Stromal cell of bone marrow (primary cell): ENCODE measurements around the gene KLHL29.

Experiments
- DNase-seq: peaks from one replicate; pipeline ENCODE4 v3.0.0-alpha.2; 2012; ENCODE audit warnings: low read depth

KLHL29 gene

DNA sequence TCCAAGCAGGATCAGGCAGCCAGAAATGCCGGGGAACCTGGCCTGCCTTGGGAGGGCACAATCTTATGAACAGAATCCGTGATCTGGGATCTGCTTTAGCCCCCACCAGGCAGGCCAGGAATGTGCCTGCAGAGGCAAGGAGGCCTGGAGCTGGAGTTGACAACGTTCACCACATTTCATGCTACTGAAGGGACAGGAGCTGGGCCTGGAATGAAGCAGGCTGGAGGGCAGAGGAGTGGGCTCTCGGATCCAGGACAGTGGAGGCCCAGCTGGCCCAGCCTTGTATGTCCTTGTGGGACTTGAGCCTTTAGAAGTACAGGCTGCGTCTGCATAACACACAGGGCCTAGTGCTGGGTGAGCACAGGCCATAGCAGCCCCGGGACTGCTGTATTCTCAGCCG, 91.8 kb downstream of the KLHL29 start:
- no peak for DNase-seq

DNA sequence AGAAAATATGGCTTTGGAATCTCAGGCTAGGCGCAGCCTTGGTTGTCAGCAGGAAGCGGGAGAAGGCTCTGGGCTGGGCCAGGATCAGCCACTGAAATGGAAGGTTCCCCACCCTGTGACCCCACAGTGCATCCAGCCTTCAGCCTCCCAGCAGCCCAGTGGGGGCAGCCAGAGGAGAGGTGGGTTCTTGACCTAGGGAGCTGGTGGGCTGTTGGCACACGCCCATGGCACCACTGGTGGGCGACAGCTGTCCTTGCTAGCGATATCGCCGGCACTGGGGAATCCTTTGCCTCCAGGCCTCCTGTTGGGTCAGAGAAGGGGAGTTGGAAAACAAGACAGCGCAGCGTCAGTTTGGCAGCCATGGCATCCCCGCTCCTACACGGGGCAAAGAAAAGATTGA, 92.4 kb downstream of the KLHL29 start:
- no peak for DNase-seq

GRCh38 chr2:23478087-23478932, 93.3 kb downstream of the KLHL29 start:
- no peak for DNase-seq

DNA sequence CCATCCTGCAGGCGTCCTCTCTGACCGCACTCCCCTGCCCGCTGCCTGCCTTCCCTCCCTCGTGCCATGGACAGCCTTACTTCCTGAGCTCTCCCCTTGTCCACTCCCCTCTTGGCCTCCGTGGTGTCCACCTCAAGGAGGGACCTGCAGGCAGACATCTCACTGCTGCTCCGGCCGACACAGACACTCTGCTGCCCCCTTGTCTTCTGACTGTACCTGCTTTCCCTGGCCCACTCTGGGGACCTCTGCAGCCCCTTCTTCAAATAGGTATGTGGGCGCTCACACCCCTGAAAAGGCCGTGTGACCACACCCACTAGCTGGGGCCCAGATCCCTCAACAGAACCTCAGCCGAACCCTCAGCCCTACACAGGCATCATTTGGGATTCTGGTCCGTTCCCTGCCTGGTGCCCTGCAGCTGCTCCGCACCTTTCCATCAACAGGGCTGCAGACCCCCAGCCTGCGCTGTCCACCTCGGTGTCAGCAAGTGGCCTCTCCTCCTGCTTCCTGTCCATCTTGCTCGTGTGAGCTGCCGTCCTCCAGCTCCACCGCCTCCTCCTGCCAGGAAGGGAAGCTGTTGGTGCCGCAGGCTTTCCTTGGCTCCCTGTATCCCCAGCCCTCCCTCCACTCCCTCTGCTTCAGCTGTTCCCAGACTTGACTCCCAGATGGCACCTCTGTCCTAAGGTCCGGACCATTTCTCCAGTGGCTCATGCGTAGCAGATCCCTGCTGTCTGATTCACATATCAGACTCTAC, 94.1 kb downstream of the KLHL29 start:
- no peak for DNase-seq

DNA sequence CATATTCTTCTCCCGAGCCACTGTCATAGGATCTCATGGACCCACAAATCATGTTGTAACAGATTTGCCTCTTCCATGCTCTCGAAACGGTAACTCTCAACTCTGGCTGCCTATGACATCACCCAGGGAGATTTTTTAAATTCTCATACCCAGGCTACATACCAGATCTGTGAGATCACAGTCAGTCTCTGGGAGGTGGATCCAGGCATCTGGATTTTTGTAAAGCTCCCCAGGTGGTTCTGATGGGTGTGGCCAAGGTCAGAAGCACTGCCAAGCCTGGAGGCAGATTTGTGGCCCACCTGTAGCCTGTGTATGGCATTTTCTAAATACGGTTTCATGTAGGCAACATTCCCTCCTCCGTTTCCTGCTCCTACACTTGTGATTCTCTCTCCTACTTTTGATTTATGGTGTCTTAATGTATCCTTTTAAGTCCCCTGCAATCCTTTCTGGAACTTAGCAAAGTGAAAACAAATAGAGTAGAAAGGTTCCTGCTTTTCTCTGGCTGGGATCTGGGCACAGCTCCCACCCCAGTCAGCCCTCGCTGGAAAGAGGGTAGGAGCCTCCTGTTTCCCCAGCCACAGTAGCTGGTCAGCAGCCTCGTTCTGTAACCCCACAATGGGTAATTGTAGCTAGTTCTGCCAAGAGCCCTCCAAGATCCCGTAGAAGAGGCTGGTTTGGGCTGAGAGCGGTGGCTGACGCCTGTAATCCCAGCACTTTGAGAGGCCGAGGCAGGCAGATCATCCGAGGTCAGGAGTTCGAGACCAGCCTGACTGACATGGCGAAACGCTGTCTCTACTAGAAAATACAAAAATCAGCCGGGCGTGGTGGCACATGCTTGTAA, 96.2 kb downstream of the KLHL29 start:
- DNase-seq, result no peak

GRCh38 chr2:23482188-23482587, 97.2 kb downstream of the KLHL29 start:
- DNase-seq, result no peak

DNA sequence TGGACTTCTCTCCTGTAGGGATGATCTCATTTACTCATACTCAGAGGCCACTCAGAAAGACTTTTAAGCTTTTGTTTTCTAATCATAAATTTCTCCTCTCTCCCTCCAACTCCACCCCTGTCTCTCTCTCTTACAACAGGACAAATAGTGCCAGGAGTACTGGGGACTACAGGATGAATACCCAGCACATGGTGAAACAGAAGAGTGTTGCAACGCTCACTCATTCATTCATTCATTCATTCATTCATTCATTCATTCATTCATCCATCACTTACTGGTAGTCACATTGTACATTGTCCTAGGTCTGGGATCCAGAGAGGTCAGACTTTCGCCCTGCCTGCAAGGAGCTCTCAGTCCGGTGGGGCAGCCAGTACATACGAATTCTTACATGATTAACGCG, 97.6 kb downstream of the KLHL29 start:
- no peak for DNase-seq

DNA sequence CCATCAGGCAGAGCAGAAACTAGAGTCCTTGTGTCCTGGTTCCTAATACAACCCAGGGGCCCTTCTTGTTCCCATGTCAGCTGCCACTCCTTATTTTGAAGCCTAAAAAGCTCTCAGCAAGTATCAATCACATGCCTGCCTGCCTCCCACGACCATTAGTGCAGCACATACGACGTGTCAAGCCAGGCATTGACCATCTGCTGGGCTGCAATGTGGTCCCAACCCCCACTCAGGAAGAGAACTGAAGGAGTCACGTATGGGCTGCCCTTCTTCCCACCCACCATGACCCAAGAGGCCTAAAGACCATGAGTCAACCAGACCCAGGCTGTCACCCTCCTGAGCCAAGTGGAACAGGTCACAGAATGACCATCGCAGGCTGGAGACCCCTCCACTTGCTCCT, 98.8 kb downstream of the KLHL29 start:
- DNase-seq, result no peak

DNA sequence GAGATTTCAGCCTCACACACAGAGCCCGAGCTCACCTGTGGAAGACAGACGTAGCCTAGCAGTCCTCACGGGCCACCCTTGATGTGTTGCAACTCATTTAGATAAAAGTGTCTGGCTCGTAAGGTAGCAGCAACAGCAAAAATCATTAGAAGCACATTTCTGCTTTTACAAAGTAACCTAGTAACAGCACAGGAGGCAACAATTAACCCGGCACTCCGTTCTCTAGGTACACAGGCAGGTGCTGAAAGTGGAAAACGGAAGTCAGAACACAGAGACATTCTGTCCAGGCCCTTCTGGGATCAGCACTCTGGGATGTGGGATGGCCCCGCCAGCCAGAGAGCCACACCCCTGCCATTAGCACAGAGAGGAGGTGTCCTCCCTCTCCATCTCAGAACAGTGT, 99.3 kb downstream of the KLHL29 start:
- no peak for DNase-seq

GRCh38 chr2:23484767-23485166, 99.8 kb downstream of the KLHL29 start:
- no peak for DNase-seq

DNA sequence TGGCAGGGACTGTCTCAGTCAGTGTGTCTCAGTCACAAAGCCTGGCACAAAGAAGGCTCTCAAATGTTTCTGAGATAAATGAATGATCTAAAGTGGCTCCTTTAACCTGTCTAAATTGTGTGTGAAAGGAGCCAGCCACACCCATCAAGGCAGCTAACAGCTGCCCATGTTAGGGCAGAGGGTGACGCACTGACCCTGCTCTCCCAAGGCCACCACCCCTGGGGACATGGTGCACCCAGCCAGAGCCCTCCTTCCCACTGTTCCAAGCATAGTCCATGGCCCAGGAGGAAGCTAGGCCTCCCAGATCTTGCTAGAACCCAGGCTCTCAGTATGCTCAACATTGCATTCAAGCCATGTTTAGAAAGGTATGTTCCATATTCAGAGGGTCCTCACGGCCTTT, 100.3 kb downstream of the KLHL29 start:
- DNase-seq, result no peak

DNA sequence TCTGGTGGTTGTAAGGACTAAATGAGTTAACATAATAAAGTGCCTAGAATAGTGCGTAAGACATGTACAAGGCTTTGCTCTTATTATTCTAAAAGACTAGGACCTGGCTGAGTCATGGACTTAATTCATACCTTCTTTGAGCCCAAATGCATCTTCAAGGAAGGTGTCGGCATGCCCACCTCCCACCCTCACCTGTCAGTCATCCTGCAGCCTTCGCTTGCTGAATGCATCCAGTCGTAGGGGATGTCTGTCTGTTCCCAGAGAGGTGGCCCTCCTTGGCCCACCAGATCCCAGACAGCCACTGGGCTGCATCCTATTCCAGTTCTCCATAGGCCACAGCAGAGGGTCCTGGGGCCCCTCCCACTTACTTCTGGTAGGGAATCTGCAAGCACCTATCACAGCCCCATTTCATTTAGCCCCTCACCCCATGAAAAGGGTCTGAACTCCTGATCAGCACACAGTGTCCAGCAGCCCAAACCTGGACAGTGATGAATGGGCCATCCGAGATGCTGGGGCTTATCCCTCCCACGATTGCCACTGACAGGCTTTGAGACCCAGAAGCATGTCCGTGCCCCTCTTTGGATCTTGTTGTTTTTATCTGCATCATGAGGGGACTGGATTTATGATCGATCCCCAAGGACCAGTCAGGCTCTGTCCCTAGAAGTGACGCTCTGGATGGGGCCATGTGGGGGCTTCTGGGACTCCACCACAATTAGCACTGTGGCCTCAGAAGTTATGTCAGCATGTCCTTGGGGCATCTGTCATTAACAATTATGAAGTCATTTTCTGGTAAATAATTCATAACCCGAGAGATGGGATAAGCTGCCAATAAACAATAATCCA, 101.1 kb downstream of the KLHL29 start:
- no peak for DNase-seq

DNA sequence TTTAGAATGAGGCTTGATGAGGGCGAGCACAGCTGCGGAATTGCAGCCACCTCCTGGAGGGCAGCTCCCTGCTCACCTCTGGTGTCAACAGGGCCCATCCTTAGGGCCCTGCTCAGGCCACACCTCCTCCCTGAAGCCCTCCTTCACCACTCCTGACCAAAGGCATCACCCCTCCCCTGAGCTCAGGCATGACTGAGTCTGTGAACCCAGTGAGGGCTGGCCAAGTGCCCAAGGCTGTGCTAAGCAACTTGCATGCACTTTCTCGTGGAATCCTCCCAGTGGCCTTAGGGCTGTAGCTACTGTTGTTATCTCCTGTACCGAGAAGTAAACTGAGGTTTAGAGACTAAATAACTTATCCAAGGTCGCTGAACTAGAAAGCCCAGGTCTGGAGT, 101.7 kb downstream of the KLHL29 start:
- DNase-seq, result peak; percentile 18

DNA sequence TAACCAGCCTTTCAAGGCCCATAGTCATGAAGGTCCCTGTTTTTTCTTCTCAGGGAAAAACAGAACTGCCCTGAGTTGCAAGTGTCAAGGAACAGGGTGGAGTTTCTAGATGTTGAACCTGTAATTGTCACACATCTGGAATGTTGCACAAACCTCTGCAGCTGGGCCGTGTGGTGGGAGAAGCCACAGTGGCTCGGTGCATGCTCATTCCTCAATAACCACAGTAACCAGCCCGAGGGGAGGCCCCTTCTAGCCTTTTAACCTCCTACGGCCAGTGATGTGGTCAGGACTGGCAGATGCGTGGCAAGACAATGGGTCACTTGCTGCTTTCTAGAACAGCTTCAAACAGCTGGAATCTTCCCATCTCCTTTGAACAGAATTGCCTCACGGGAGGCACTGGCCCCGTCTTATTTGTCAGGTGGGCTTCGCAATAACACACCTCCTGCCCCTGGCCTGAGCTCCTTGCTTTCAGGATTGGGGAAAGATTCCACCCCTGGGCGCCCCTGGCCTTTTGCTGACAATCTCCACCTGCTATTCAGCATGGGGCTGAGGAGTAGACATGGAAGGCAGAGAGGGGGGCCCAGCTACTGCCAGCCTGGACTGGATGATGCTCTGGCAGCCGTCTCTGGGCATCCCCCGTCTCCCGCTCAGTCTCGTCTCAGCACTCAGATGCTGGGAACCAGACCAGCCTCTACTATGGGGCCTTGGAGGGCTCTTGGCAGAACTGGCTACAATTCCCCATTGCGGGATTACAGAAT, 102.9 kb downstream of the KLHL29 start:
- peak; percentile 21 for DNase-seq

GRCh38 chr2:23488584-23488983, 103.6 kb downstream of the KLHL29 start:
- no peak for DNase-seq

DNA sequence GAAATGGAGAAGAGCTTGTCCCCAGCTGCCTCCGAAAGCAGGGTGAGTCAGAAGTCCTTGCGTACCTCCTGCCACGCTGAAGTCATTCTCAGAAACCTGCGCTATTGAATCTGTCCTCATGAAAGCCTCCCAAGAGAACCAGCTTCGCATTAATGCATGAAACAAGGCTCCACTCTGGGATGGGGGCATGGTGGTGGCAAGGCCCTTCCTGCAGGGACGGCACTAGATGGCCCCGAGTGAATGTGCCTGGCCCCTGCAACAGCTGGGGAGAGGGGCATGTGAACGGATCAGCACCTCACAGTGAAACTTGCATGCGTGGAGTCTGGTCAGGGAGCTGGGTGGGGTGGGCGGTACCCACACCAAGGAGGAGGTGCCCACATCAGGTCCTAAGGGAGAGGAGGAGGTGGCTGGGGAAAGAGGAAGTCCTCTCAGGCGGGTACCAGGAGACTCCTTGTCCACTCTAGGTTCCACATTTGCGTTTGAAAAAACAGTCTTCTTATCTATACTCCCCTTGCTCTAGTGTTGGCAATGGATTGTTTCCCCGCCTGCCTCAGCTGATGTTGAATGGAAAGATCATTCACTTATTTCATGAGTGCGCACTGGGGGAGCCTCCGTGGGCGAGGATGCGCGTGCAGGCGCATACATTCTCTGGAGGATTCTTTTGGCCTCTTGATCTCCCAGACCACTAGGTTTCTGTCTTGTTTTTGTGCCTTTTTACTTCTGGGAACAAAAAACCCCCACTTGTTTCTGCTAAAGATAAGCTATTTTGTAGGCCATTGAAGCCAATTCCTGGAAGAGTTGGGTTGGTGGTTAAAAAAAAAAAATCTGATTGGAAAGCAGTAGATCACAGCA, 104.7 kb downstream of the KLHL29 start:
- DNase-seq, result no peak

GRCh38 chr2:23491591-23492336, 106.8 kb downstream of the KLHL29 start:
- no peak for DNase-seq

GRCh38 chr2:23492337-23492675, 107.3 kb downstream of the KLHL29 start:
- DNase-seq, result no peak

- DNase-seq, result no peak
Measured at GRCh38 chr2:23492921-23493320, 107.9 kb downstream of the KLHL29 start.
